ENCODE data around the gene NFIL3.

The NFIL3 gene

DNA sequence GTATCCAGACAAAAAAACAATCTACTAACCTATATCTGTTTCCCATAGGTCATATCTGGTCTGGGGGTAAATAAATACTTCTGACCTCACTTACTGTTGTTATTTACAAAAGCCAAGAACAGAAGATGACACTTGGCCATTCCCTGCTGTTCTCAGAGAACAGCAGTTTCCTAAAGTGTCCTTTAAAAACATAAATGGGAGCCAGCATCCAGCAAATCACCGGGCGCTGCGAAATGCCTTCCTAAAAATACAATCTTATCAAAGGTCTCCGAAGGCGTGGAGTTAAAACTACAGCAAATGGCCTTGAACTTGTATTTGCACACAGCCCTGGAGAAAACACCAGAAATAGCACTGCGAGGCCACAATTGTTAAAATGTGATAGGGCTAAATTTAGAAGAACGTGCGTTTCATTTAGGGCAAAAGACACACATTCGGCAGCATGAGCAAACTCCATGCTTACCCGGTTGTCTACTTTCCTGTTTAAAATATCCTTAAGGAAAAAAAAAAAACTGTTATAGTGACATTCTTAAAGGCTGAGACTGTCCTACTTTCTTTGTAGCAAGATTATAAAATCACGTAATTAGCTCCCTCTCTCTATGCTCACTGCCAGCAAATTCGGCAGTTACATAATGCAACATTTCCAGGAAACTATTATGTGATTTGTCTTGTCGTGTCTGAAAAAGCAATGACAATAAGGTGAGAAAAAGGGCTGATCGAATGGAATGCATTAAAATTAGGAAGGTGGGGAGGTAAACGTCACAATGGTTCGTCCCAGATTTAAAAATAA, 1.5 kb downstream of the NFIL3 start:
- no peak for DNase-seq (ENCODE audit: low read depth)

- DNase-seq (ENCODE audit: low read depth), result no peak
These were observed 2.4 kb downstream of the NFIL3 start for GRCh38 chr9:91421128-91421765.

GRCh38 chr9:91420501-91421127, 3.0 kb downstream of the NFIL3 start:
- DNase-seq (ENCODE audit: low read depth), result no peak

DNA sequence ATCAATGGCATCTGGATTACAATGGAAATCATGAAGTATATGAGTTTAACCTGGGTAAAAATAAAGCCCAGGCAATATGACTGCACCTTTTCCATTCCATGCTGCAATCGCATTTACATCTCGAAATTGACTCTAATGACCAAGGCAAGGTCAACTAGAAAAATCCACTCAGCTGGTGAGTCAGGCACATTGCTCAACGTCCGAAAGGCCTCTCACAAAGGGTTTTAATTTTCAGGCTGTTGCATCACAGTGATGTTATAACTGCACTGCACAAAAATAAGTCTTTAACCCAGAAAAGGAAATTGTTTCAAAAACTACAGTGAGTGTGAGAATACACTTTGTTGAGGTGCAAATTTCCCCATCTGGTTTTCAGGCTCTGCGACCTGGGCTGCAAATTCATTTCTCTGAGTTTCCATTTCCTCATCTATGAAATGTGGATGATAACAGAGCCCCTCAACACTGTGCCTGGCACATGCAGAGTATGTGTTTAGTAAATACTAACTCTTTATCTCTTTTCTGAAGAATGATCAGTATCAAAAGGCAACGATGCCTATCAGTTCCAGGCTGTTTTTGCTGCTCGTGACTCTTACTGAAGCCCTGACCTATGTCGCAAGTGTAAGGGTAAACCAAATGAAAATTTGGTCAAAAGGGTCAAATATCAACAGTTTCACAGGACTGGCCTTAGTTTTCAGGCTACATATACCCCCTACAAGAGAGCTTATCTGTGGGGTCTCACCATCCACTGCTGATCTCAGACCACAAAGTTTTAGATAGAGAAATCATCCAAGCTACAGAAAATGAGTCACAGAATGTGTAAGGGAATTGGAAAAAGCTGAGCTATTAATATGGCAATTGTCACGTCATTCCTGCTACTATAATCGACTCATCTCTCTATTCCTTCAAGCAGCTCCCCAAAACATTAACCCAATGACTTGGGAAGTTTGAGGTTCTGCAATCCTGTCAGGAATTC, 4.1 kb downstream of the NFIL3 start:
- DNase-seq (ENCODE audit: low read depth), result peak; percentile 87

- DNase-seq (ENCODE audit: low read depth), result no peak
These were observed 5.4 kb downstream of the NFIL3 start for GRCh38 chr9:91418215-91418610.

DNA sequence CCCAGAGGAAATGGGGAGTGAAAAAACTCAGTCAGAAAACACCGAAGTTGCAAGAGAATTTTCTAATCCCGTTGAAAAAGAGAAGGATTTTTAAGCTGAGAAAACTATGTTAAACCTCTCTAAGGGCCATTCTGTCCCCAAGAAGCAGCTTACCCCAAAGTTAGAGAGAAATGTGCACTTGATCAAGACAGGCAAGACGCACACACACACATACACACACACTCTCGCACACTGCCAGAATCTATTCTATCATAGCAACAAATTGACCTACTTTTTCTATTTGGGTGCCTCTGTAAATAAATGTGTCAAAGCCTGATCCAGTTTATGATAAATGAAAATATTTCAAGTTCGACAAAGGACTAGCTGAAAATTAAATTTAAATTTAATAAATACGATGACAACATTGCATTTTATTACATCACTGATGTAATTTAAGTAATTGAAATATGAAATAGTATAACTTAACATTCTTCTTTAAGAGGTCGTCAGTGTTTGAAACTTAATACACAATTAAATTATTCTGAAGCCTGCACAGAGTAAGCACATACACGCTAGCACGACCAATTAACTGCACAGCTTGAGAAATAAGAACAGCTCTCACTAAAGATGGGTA, 5.9 kb downstream of the NFIL3 start:
- no peak for DNase-seq (ENCODE audit: low read depth)

DNA sequence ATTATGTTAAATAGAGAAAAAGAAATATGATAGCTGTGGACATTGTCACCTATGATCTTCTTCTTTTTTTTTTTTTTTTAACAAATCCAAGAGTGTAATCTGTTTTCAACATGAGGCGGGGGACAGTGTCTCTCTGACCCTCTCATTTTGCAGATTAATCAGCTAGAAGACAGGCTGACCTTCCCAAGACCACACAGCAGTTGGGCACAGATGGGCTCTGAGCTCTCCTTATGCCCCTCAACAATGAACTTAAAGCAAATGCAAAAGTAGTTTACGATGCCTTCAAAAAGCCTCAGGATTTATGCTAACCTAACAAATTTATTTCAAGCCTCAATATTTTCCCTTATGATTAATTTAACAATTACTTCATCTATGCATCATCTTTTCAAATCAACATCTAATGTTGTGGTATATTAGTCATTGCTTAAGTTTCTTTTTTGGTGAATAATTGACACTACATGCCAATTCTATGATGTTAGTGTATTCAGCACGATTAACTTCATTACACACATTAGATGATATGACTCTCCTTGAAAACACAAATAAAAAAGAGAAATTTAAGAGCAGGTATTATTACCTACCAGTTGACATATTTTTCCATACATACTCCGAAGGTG, 7.4 kb downstream of the NFIL3 start:
- DNase-seq (ENCODE audit: low read depth), result no peak

DNA sequence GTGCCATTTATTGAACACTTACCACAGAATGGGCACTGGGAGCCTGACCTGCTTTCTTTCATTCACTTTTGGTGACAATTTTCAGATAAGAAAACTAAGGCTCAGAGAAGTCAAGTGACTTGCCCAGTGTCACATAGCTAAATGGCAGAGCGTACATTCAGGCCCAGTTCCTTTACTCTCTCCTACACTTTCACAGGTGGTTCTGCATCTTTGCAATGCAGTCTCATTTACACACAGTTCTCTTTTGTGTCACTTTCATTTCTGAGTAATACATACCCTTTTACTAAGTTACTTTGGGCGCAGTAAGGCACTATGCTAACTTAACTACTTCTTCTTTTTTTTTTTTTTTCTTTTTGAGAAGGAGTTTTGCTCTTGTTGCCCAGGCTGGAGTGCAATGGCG, 8.3 kb downstream of the NFIL3 start:
- no peak for DNase-seq (ENCODE audit: low read depth)

GRCh38 chr9:91412941-91413340, 10.7 kb downstream of the NFIL3 start:
- no peak for DNase-seq (ENCODE audit: low read depth)

GRCh38 chr9:91411096-91411771, 12.4 kb downstream of the NFIL3 start:
- DNase-seq (ENCODE audit: low read depth), result no peak

GRCh38 chr9:91410161-91410560, 13.5 kb downstream of the NFIL3 start:
- no peak for DNase-seq (ENCODE audit: low read depth)

DNA sequence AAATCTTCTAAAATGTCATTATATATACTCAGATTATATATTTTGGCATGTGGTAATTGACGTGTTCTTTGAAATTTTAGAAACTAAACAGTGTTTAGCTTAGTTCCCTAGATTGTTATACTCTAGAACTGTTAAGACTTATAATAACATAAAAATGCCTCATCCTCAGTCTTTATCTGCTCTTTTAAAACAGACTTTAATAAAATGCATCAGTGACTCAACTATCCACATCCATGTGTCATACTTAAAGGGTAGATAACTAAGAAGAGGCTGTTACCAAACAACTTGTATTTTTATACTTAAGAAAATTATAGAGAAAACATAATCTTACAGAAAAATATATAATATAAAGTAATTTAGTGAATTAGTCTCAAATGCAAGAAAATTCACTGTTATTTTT, 15.2 kb downstream of the NFIL3 start:
- DNase-seq (ENCODE audit: low read depth), result no peak

GRCh38 chr9:91407580-91408318, 15.9 kb downstream of the NFIL3 start:
- DNase-seq (ENCODE audit: low read depth), result no peak

DNA sequence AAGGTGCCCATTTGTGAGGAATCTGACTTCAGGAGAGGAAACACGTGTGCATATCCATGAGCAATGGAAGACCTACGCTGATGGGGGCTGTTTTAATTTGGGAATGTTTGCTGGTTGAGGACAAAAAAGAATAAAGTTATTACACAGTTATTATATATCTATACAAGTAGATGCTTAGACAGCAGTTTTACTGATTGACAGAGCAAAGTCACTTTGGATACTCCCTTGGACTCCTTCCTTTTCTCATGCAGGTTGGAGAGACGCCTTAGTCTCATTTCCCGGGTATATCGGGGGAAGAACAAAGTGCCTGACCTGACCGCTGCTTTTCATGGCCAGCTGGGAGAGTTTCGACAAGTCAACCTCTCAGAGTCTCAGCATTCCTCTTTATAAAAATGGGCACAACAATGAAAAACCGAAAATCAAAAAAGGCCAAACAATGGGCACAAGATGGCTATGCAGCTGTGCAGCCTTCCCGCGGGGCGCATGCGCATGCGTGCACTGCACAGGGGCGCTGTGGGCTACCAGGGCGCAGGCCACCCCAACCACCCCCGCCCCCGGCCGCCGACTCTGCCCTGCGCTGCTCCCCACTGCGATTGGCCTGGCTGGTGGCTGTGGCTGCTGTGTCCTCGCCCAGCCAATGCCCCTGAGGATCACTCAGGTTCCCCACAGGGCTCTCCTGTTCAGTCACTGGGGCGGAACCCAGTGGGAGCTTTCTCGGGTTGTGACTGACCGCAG, 18.1 kb downstream of the NFIL3 start:
- DNase-seq (ENCODE audit: low read depth), result no peak

DNA sequence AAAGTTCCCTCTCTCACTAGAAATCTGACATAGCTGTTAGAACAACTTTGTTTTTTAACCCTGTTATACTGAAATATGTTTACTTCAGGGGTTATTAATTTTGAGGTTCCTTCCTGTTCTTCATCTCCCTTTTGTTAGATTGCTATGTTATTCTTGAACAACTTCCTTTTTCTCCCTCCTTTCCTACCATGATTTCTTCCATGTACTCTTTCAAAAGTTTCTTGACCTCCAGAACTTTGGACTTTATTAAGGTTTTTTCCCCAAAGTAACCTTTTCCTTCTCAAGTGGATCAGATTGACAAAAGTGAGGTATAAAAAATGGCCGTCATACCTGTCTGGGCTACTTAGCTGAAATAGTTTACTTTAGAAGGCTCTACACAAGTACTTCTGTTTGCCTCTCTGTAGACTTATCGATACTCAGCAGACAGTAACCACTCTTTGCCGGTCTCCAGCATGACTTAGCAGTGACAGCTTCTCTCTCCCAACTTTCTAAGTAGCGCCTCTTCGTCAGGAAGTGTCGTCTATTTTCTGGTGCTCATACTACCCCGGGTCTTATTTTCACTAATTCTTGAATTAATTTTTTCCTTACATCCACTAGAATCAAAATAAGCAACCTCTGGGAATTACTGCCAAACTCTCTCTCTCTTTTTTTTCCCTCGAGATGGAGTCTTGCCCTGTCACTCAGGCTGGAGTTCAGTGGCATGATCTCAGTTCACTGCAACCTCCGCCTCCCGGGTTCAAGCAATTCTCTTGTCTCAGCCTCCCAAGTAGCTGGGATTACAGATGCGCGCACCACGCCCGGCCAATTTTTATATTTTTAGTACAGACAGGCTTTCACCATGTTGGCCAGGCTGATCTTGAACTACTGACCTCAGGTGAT, 19.7 kb downstream of the NFIL3 start:
- no peak for DNase-seq (ENCODE audit: low read depth)

DNA sequence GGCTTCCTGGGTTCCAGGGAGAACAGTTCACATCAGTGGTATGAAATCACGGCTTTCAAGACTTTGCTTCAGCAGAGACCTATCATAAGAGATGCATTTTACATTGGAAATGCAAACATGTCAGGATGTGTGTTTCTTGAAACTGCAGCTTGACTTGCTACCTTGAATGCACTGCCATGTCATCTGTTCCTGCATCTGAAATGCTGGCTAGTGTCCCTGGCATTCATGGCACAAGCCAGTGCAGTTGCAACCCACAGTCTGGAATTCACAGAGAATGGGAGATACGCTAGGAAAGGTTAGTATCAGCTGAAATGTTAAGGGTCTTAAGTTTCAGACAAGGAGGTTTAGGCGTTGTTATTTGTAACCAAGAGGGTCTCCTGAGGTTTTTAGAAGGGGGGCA, 24.7 kb downstream of the NFIL3 start:
- no peak for DNase-seq (ENCODE audit: low read depth)

DNA sequence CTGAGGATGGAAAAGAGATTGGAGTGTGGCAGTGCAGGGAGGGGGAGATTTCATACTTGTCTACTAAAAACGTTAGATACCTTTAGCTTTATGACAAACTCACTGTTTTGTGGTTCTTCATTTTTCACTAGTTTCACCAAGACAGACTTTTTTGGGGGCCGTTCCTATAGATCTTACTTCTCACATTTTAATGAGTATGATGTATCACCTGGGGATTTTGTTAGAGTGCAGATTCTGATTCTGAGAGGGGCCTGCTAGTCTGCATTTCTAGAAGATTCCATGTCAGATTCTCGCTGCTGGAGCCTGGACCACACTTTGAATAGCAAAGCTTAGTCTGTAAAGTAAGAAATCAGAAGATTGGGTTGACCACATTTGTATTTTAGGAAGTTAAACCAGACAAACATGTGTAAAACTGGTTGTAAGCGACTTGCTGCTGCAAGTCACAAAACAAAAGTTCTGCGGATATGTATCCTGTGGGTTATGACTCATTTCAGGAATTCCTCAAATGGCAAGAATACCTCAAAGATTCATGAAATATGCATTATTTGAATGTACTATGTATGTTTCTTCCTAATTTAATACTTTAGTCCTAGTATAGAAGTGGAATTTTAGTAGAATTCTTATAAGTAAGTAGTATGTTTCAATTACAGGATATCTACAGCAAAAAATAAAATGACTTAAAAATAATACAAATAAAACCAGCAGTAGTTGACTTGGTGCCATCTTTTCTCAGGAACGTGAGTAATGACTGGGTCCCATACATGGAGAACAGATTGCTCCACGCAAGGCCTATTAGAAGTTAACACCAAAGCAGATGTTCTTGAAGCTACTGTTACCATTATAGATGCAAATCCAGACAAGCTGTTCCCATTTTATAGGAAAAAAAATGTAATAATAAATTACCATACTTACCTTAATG, 27.8 kb downstream of the NFIL3 start:
- peak; percentile 78 for DNase-seq (ENCODE audit: low read depth)
